PFSK-1 (cell line): ENCODE results near the gene MSL1.

Source experiments
- POLR2AphosphoS5 ChIP-seq: IDR thresholded peaks from 2 replicates; pipeline ENCODE4 v1.6.1; 2012; ENCODE audit warnings: low read depth, mild to moderate bottlenecking, control low read depth, low read length, moderate library complexity
- REST ChIP-seq, 2 experiments: IDR thresholded peaks; 2 replicates each; pipeline versions ENCODE4 v1.6.1 to v1.8.0; 2011 to 2012; ENCODE audit warnings: low read depth in 2 of 2, low read length in 2 of 2, control low read depth in 1 of 2, inconsistent platforms in 1 of 2, mild to moderate bottlenecking in 1 of 2, moderate library complexity in 1 of 2; ENCODE audit not compliant: insufficient read depth in 1 of 2
- SIN3A ChIP-seq: IDR thresholded peaks from 2 replicates; pipeline ENCODE4 v1.6.1; 2012; ENCODE audit warnings: mild to moderate bottlenecking, low read length, moderate library complexity, borderline replicate concordance; ENCODE audit not compliant: insufficient read depth
- TAF1 ChIP-seq: IDR thresholded peaks from 2 replicates; pipeline ENCODE4 v1.6.1; 2012; ENCODE audit warnings: low read length, control low read depth, borderline replicate concordance; ENCODE audit not compliant: insufficient read depth

GRCh38 chr17:40148527-40148926, 26.8 kb downstream of the MSL1 start:
- TF ChIP-seq POLR2AphosphoS5, result no peak
- no peak for TF ChIP-seq REST (IDR thresholded peaks at IDR 0.05; ENCODE audit: insufficient read depth in 1 of 2, low read depth in 2 of 2, low read length in 2 of 2)
- no peak for TF ChIP-seq TAF1
- no peak for TF ChIP-seq SIN3A
